Endothelial cell of umbilical vein (primary cell): ENCODE measurements around the gene SS18L1. TPM values are rescaled to one million over a fixed set of nuclear protein-coding genes. Genes with fewer than 3 reads are reported as not detected.

Source experiments
- BruUV-seq: library from RNA; stranded (reverse); fragments of 400-500 nt; replicated peaks from 2 replicates; lab custom pipeline; 2021; lab: Mats Ljungman, UMichigan
- CTCF ChIA-PET: fragments of 300-600, 350-600 bp; sonication (Branson Sonifier 250); formaldehyde crosslinking; loops from one replicate; lab custom pipeline; 2021; ENCODE audit warnings: antibody characterized with exemption, inconsistent platforms; lab: Charles Lee
- POLR2A ChIA-PET: fragments of 300-600, 350-600 bp; sonication (Branson Sonifier 250); formaldehyde crosslinking; loops from one replicate; lab custom pipeline; 2021; ENCODE audit warnings: antibody characterized with exemption, inconsistent platforms; lab: Charles Lee
- DNase-seq: peaks from one replicate; pipeline ENCODE4 v3.0.0-alpha.2; 2011; ENCODE audit warnings: low read depth, low spot score
- FAIRE-seq: peaks from 2 replicates; lab custom pipeline; 2011; peaks lifted over from hg19 to GRCh38; lab: Jason Lieb, UNC
- H2AFZ ChIP-seq: 2 replicates; pipeline ENCODE4 v1.6.0; 2012; ENCODE audit warnings: low read depth, low read length, control low read depth, inconsistent platforms
- H3K27ac ChIP-seq: 2 replicates; pipeline ENCODE4 v1.5.1; 2011; ENCODE audit warnings: low read depth, mild to moderate bottlenecking, control low read depth, low read length, moderate library complexity; ENCODE audit not compliant: insufficient read depth
- H3K27me3 ChIP-seq, 2 experiments: 2 replicates each; pipeline versions ENCODE4 v1.6.0 to v1.6.1; 2011; ENCODE audit warnings: low read length in 2 of 2, mixed read lengths in 1 of 2; ENCODE audit not compliant: control insufficient read depth in 2 of 2, insufficient read depth in 2 of 2
- H3K36me3 ChIP-seq, 2 experiments: 2 replicates in 1 of 2; 3 replicates in 1 of 2; pipeline ENCODE4 v1.5.1; 2011; ENCODE audit warnings: low read length in 2 of 2, mild to moderate bottlenecking in 1 of 2, moderate library complexity in 1 of 2; ENCODE audit not compliant: control insufficient read depth in 2 of 2, insufficient read depth in 2 of 2; ENCODE audit errors: extremely low read depth in 1 of 2
- H3K4me1 ChIP-seq: 3 replicates; pipeline ENCODE4 v1.5.1; 2011; ENCODE audit warnings: mild to moderate bottlenecking, low read length; ENCODE audit not compliant: control insufficient read depth, insufficient read depth; ENCODE audit errors: extremely low read depth
- H3K4me2 ChIP-seq: 2 replicates; pipeline ENCODE4 v1.6.1; 2011; ENCODE audit warnings: low read length, control low read depth, mixed read lengths; ENCODE audit not compliant: insufficient read depth
- H3K4me3 ChIP-seq, 3 experiments: fragments of 200-600 bp in 1 of 3; sonication (generic), shearing (Covaris generic) in 1 of 3; replicated peaks in 1 of 3; 2 replicates each; pipeline ENCODE4 v1.5.1; 2011 to 2016; ENCODE audit warnings: control low read depth in 3 of 3, low read length in 3 of 3, mild to moderate bottlenecking in 2 of 3, inconsistent platforms in 1 of 3, low read depth in 1 of 3, moderate library complexity in 1 of 3; ENCODE audit not compliant: insufficient read depth in 1 of 3
- H3K79me2 ChIP-seq: 2 replicates; pipeline ENCODE4 v1.6.0; 2012; ENCODE audit warnings: low read length, inconsistent platforms; ENCODE audit not compliant: control insufficient read depth, insufficient read depth
- H3K9ac ChIP-seq: replicated peaks from 2 replicates; pipeline ENCODE3; 2011; ENCODE audit warnings: low read length, control low read depth; ENCODE audit not compliant: insufficient read depth; ENCODE audit errors: extremely low read depth
- H3K9me1 ChIP-seq: replicated peaks from 3 replicates; pipeline ENCODE4 v1.6.0; 2011; ENCODE audit warnings: mild to moderate bottlenecking, low read length; ENCODE audit not compliant: control insufficient read depth, insufficient read depth; ENCODE audit errors: extremely low read depth
- H3K9me3 ChIP-seq: replicated peaks from 2 replicates; pipeline ENCODE4 v1.5.1; 2012; ENCODE audit warnings: low read length, inconsistent platforms; ENCODE audit not compliant: control insufficient read depth, insufficient read depth
- H4K20me1 ChIP-seq: replicated peaks from 2 replicates; pipeline ENCODE3; 2011; ENCODE audit warnings: mild to moderate bottlenecking, low read length; ENCODE audit not compliant: control insufficient read depth, insufficient read depth; ENCODE audit errors: extremely low read depth
- EZH2 ChIP-seq: IDR thresholded peaks from 2 replicates; pipeline ENCODE4 v1.6.1; 2012; ENCODE audit warnings: borderline replicate concordance, low read depth, mild to moderate bottlenecking, moderate library complexity, low read length, inconsistent platforms; ENCODE audit not compliant: severe bottlenecking
- FOS ChIP-seq: IDR thresholded peaks from 2 replicates; pipeline ENCODE4 v1.6.1; 2011; ENCODE audit warnings: mild to moderate bottlenecking, low read length, moderate library complexity, borderline replicate concordance; ENCODE audit not compliant: insufficient read depth
- GATA2 ChIP-seq: IDR thresholded peaks from 2 replicates; pipeline ENCODE4 v1.7.0; 2011; ENCODE audit warnings: low read depth, mild to moderate bottlenecking, moderate library complexity, mixed read lengths, low read length; ENCODE audit not compliant: insufficient read length, insufficient read depth
- JUN ChIP-seq: IDR thresholded peaks from 2 replicates; pipeline ENCODE4 v1.6.1; 2011; ENCODE audit warnings: borderline replicate concordance, low read depth; ENCODE audit not compliant: insufficient read length, insufficient read depth
- MYC ChIP-seq: IDR thresholded peaks from one replicate; pipeline ENCODE4 v1.6.1; 2011; ENCODE audit warnings: mild to moderate bottlenecking, low read depth, low read length
- POLR2A ChIP-seq: IDR thresholded peaks from 2 replicates; pipeline ENCODE4 v1.6.1; 2012; ENCODE audit warnings: low read depth, mild to moderate bottlenecking, control low read depth, low read length
- POLR2AphosphoS5 ChIP-seq: IDR thresholded peaks from 2 replicates; pipeline ENCODE4 v1.6.1; 2012; ENCODE audit warnings: low read depth, mild to moderate bottlenecking, control low read depth, low read length, moderate library complexity; ENCODE audit not compliant: insufficient read depth
- dilution Hi-C: fragments of 300-500 bp; cut with MboI; formaldehyde crosslinking; loops from one replicate; pipeline ENCODE4 v1.15.0; 2019; ENCODE audit warnings: low sequenced_read_pairs; ENCODE audit not compliant: extremely low pct_ligation_motif_present
- intact Hi-C: fragments of 100-400 bp; cut with micrococcal nuclease; formaldehyde crosslinking; loops from one replicate; pipeline ENCODE4 v1.10.0; 2022
- polyA plus RNA-seq, 4 experiments: library from polyadenylated mRNA; depleted of rRNA in 3 of 4; stranded (reverse) in 3 of 4; unstranded in 1 of 4; fragments of >200 nt; gene quantifications; 2 replicates each; pipeline versions ENCODE4 v1.2.1 to v1.2.3, GENCODE V29; 2011 to 2012; ENCODE audit warnings: missing spikeins in 1 of 4
- total RNA-seq: library from RNA; stranded (reverse); gene quantifications from 2 replicates; pipeline ENCODE4 v1.2.3, GENCODE V29; 2021
- TF ChIP-seq, protein P1 (sequence below): IDR thresholded peaks from 2 replicates; pipeline ENCODE4 v1.6.1; 2011; ENCODE audit not compliant: insufficient read depth, insufficient read length
- TF ChIP-seq, protein P2 (sequence below), 2 donors: IDR thresholded peaks; 1 replicate in 1 of 2; 2 replicates in 1 of 2; pipeline ENCODE4 v1.5.1; 2011; ENCODE audit warnings: low read length in 2 of 2, mild to moderate bottlenecking in 2 of 2, moderate library complexity in 2 of 2, control low read depth in 1 of 2, inconsistent platforms in 1 of 2, low read depth in 1 of 2; ENCODE audit not compliant: insufficient read depth in 1 of 2; ENCODE audit errors: extremely low read depth in 1 of 2

SS18L1 gene
- total and polyA plus RNA-seq, 2 donors (not counting 3 experiments of a cell fraction or from before 2014, with no cell fraction given): 15.4 to 21.7 TPM

DNA sequence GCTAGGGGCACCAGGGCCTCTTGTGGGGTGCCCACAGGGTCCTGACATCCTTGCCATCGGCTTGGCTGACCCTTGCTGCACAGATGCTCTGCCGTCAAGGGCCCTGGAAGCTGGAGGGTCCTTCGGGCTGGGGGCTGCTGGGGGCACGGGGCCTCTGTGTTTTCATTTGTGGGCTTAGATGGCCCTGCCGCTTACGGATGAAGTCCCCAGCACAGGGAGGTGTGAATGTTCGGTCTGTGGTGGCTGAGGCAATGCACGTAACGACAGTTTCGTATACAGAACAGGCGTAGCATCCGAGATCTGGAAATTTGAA lies 14.5 kb downstream of the SS18L1 start:
- H4K20me1 ChIP-seq: peaks cover 2% of the 10 kb centered on the region
- no peaks in the 10 kb centered on the region for H3K4me1 ChIP-seq

More for the DNA sequence above, 14.5 kb downstream of the SS18L1 start:
- ChIA-PET POLR2A (no interaction called here), CTCF (no interaction called here)
- intact Hi-C loops: no loop called here
- Histone ChIP-seq H3K4me3 (no peak overlapping the region), H3K4me2 (no peak overlapping the region), H2AFZ (no peak overlapping the region), H3K9me3 (no peaks in the 10 kb centered on the region), H3K36me3 (peaks cover 11 to 28% of the 10 kb centered on the region in 2 experiments), H3K27me3 (no peaks in the 10 kb centered on the region), H3K9ac (no peak overlapping the region), H3K9me1 (no peaks in the 10 kb centered on the region), H3K27ac (no peak overlapping the region), H3K79me2 (peaks cover 50% of the 10 kb centered on the region)
- dilution Hi-C loops: no loop called here
- FAIRE-seq: no peak
- BruUV-seq: no TSS peak
- TF ChIP-seq EZH2 (no peak), POLR2AphosphoS5 (no peak), MYC (no peak), POLR2A (no peak), JUN (no peak), GATA2 (no peak), FOS (no peak)
- TF ChIP-seq, protein P1, sequence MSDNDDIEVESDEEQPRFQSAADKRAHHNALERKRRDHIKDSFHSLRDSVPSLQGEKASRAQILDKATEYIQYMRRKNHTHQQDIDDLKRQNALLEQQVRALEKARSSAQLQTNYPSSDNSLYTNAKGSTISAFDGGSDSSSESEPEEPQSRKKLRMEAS: no peak
- TF ChIP-seq, protein P2, sequence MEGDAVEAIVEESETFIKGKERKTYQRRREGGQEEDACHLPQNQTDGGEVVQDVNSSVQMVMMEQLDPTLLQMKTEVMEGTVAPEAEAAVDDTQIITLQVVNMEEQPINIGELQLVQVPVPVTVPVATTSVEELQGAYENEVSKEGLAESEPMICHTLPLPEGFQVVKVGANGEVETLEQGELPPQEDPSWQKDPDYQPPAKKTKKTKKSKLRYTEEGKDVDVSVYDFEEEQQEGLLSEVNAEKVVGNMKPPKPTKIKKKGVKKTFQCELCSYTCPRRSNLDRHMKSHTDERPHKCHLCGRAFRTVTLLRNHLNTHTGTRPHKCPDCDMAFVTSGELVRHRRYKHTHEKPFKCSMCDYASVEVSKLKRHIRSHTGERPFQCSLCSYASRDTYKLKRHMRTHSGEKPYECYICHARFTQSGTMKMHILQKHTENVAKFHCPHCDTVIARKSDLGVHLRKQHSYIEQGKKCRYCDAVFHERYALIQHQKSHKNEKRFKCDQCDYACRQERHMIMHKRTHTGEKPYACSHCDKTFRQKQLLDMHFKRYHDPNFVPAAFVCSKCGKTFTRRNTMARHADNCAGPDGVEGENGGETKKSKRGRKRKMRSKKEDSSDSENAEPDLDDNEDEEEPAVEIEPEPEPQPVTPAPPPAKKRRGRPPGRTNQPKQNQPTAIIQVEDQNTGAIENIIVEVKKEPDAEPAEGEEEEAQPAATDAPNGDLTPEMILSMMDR (IDR thresholded peaks at IDR 0.05; ENCODE audit: extremely low read depth in 1 of 2, insufficient read depth in 1 of 2, low read depth in 1 of 2, low read length in 2 of 2): no peak
- no peak for DNase-seq
